GM12874 (cell line): Measurements from ENCODE around the gene CUX1.

ENCODE experiments used
- CTCF ChIP-seq: IDR thresholded peaks from 2 replicates; pipeline ENCODE4 v1.5.1; 2011; ENCODE audit warnings: low read depth, mild to moderate bottlenecking, control low read depth, low read length, moderate library complexity; ENCODE audit not compliant: insufficient read depth

CUX1 gene

DNA sequence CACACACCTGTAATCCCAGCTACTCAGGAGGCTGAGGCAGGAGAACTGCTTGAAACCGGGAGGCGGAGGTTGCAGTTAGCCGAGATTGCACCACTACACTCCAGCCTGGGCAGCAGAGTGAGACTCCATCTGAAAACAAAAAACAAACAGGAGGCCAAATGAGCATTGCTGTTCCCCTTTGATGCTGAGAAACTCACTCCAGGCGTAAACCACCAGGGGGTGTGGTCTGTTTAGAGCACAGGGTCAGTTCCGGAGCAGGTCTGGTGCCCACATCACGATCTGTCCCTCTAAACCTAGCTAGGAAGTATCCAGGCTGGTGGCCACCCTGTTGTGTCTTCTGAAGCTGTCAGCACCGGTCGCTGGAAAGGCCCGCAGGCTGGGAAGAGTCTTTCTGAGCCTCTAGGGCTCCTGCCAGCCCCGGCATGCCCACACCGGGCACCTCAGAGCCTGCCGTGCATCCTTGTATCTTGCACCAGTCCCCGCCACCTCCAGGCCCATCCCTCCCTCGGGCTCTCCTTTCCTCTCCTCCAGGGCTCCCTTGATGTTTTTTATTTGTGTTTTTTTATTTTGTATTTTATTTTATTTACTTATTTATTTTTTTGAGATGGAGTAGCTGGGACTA lies 402.9 kb downstream of the CUX1 start:
- TF ChIP-seq CTCF: no peak

DNA sequence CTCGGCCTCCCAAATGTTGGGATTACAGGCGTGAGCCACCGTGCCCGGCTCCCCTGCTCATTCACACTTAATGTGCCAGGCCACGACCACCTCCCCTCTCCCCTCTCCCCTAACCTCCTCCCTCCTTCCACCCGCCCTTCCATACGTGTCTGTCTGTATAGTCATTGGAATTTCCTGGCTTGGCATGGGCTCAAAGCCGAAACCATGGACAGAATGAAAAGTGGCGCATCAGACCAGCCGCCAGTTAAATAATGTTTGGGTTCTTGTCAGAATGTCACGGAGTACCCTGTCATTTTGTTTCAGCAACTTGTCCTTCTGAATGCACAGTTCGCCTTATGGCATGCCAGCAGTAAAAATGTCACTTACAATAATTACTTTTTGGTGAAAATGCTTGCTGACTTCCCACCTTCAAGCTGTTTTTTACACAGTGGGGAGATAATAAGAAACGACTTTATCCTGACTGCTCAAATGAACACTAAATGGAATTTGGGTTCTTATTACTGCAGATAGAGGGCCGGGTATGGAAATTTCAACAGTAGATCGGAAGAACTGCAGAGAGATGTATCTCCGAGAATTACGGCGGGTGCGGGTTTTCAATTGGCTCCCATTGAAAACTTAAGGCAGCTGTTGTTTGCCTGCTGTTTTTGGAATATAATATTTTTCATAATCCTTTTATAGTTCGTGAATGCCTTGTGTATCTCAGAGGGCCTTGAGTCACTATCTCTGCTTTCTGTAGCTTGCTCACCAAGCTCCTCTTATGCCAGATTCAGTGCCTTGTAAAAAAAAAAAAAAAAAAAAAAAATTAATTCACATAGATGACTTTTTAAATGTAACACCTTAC lies 403.8 kb downstream of the CUX1 start:
- TF ChIP-seq CTCF: no peak

- no peak for TF ChIP-seq CTCF
Observed at GRCh38 chr7:102221961-102222360, 404.5 kb downstream of the CUX1 start.

DNA sequence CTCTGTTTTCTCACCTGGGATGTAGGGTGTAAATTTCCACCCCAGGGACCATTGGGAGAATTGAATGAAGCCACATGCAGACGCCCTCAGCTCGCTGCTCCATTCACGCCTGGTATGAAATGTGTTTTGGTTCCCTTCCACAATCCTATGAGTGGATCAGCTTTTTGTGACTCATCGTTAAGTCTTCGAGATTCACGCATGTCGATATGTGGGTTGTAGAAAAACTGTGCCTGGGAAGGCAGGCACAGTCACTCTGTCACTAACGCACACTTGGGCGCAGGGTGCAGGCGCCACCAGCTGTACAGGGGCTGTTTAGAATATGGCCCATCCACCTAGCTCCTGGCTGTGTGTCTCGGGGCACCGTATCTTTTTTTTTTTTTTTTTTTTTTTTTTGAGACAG lies 405.0 kb downstream of the CUX1 start:
- no peak for TF ChIP-seq CTCF

DNA sequence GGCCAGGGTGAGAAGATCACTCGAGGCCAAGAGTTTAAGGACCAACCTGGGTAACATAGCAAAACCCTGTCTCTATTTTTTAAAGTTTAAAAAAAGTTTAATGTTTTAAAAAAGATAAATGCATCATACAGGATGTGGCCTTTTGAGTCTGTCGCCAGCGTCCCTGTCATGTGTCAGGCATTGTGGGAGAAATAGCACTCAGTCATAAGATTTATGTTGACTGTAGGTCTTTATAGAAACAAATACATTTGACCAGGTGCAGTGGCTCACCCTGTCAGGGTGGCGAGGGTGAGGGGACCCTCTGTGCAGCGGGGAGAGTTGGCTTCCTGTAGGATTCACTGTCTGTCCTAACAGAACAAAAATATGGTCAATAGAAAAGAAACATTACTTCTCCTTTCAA lies 405.8 kb downstream of the CUX1 start:
- TF ChIP-seq CTCF: no peak

- TF ChIP-seq CTCF: no peak
Observed at GRCh38 chr7:102225025-102225424, 407.6 kb downstream of the CUX1 start.

DNA sequence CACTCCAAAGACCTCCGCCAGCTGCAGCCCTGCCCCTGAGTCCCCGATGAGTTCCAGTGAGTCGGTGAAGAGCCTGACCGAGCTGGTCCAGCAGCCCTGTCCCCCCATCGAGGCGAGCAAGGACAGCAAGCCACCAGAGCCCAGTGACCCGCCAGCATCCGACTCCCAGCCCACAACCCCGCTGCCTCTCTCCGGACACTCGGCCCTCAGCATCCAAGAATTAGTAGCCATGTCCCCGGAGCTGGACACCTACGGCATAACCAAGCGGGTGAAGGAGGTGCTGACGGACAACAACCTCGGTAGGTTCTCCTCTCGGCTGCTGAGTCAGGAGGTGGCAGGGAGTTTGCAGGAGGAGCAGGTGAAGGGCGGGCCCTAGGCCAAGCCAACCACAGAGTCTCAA lies 409.9 kb downstream of the CUX1 start:
- TF ChIP-seq CTCF: no peak
